Type B pancreatic cell (in vitro differentiated cells): ENCODE results near the gene KCNK7. TPM values are rescaled to one million over a fixed set of nuclear protein-coding genes. Genes with fewer than 3 reads are reported as not detected.
A peak's percentile ranks its signal among the peaks of the same experiment; 100 is the strongest.

Experiments used
- DNase-seq: peaks from one replicate; pipeline ENCODE4 v3.0.0; 2021; ENCODE audit warnings: mixed read lengths; ENCODE audit not compliant: unreplicated experiment; ENCODE audit errors: extremely low spot score
- H3K27ac Mint-ChIP-seq: 2 replicates; pipeline ENCODE4 v1.8.0; 2021; ENCODE audit warnings: mild to moderate bottlenecking, mixed read lengths
- H3K27me3 Mint-ChIP-seq: 2 replicates; pipeline ENCODE4 v1.8.0; 2021; ENCODE audit warnings: mixed read lengths
- H3K36me3 Mint-ChIP-seq: 2 replicates; pipeline ENCODE4 v1.8.0; 2021; ENCODE audit warnings: mixed read lengths
- H3K4me1 Mint-ChIP-seq: one replicate; pipeline ENCODE4 v1.8.0; 2021; ENCODE audit warnings: mixed read lengths; ENCODE audit not compliant: unreplicated experiment
- H3K4me3 Mint-ChIP-seq: 2 replicates; pipeline ENCODE4 v1.8.0; 2021; ENCODE audit warnings: mild to moderate bottlenecking, mixed read lengths
- H3K9me3 Mint-ChIP-seq: 2 replicates; pipeline ENCODE4 v1.8.0; 2021; ENCODE audit warnings: mixed read lengths
- CTCF ChIP-seq: fragments of 200-600 bp; sonication (generic); conservative IDR thresholded peaks from 2 replicates; pipeline ENCODE4 v1.5.0; 2021; ENCODE audit warnings: antibody characterized with exemption, mild to moderate bottlenecking
- total RNA-seq: library from RNA; stranded (reverse); gene quantifications from 2 replicates; pipeline ENCODE4 v1.2.1, GENCODE V29; 2021; ENCODE audit warnings: low replicate concordance

The KCNK7 gene
- total RNA-seq, 1 donor from 2014 or later: 0.36 TPM

GRCh38 chr11:65611028-65611757, 15.6 kb upstream of the KCNK7 start:
- no peaks in the 10 kb centered on the region for H3K9me3 Mint-ChIP-seq
- H3K4me3 Mint-ChIP-seq: peak overlapping the region; percentile 34
- no peaks in the 10 kb centered on the region for H3K27me3 Mint-ChIP-seq
- TF ChIP-seq CTCF: no peak
- H3K4me1 Mint-ChIP-seq: peaks cover 23% of the 10 kb centered on the region
- DNase-seq: no peak
- H3K27ac Mint-ChIP-seq: no peak overlapping the region
- peaks cover 8% of the 10 kb centered on the region for H3K36me3 Mint-ChIP-seq

GRCh38 chr11:65610404-65610803, 14.8 kb upstream of the KCNK7 start:
- no peak overlapping the region for H3K27ac Mint-ChIP-seq
- H3K4me1 Mint-ChIP-seq: peaks cover 23% of the 10 kb centered on the region
- no peak for DNase-seq
- H3K4me3 Mint-ChIP-seq: peak overlapping the region; percentile 47
- no peaks in the 10 kb centered on the region for H3K9me3 Mint-ChIP-seq
- peaks cover 8% of the 10 kb centered on the region for H3K36me3 Mint-ChIP-seq
- H3K27me3 Mint-ChIP-seq: no peaks in the 10 kb centered on the region
- TF ChIP-seq CTCF: no peak

- H3K4me1 Mint-ChIP-seq: peaks cover 23% of the 10 kb centered on the region
- H3K9me3 Mint-ChIP-seq: no peaks in the 10 kb centered on the region
- H3K27me3 Mint-ChIP-seq: no peaks in the 10 kb centered on the region
- no peak for DNase-seq
- H3K4me3 Mint-ChIP-seq: peak overlapping the region; percentile 47
- H3K36me3 Mint-ChIP-seq: peaks cover 8% of the 10 kb centered on the region
- peak overlapping the region; percentile 31 for H3K27ac Mint-ChIP-seq
- TF ChIP-seq CTCF: no peak
Measured at GRCh38 chr11:65609665-65610064, 14.1 kb upstream of the KCNK7 start.

GRCh38 chr11:65609229-65609628, 13.6 kb upstream of the KCNK7 start:
- no peak for DNase-seq
- H3K27ac Mint-ChIP-seq: no peak overlapping the region
- peaks cover 8% of the 10 kb centered on the region for H3K36me3 Mint-ChIP-seq
- no peaks in the 10 kb centered on the region for H3K9me3 Mint-ChIP-seq
- H3K27me3 Mint-ChIP-seq: no peaks in the 10 kb centered on the region
- TF ChIP-seq CTCF: no peak
- H3K4me1 Mint-ChIP-seq: peaks cover 23% of the 10 kb centered on the region
- no peak overlapping the region for H3K4me3 Mint-ChIP-seq

GRCh38 chr11:65607614-65608426, 12.2 kb upstream of the KCNK7 start:
- Mint-ChIP-seq H3K9me3 (no peaks in the 10 kb centered on the region), H3K27ac (no peak overlapping the region), H3K4me3 (peak overlapping the region; percentile 52)

More at GRCh38 chr11:65607614-65608426, 12.2 kb upstream of the KCNK7 start:
- H3K36me3 Mint-ChIP-seq: peaks cover 13% of the 10 kb centered on the region
- peaks cover 23% of the 10 kb centered on the region for H3K4me1 Mint-ChIP-seq
- no peak for DNase-seq
- no peak for TF ChIP-seq CTCF
- no peaks in the 10 kb centered on the region for H3K27me3 Mint-ChIP-seq
